SK-N-SH treated with all-trans-retinoic acid at 6 μM for 48 hours (cell line): Measurements from ENCODE around the gene KCNG3.

Source experiments
- ARNTL ChIP-seq: fragments of 450-650 bp; formaldehyde crosslinking; IDR thresholded peaks from 2 replicates; pipeline ENCODE4 v1.5.0; 2020; ENCODE audit warnings: low read depth, mild to moderate bottlenecking, moderate library complexity, borderline replicate concordance
- BACH2 ChIP-seq: fragments of 250-450 bp; sonication (Bioruptor Pico); IDR thresholded peaks from 2 replicates; pipeline ENCODE4 v1.9.0; 2021; ENCODE audit warnings: mild to moderate bottlenecking, borderline replicate concordance
- CREB5 ChIP-seq: fragments of 250-450 bp; sonication (Bioruptor Pico); IDR thresholded peaks from 2 replicates; pipeline ENCODE4 v1.5.1; 2020; ENCODE audit warnings: low read depth, mild to moderate bottlenecking, moderate library complexity
- CSDC2 ChIP-seq: fragments of 250-450 bp; sonication (Bioruptor Pico); IDR thresholded peaks from 2 replicates; pipeline ENCODE4 v1.5.0; 2020; ENCODE audit warnings: mild to moderate bottlenecking, moderate library complexity
- PATZ1 ChIP-seq: fragments of 250-450 bp; sonication (Bioruptor Pico); IDR thresholded peaks from 2 replicates; pipeline ENCODE4 v1.8.0; 2020; ENCODE audit warnings: mild to moderate bottlenecking, moderate library complexity, borderline replicate concordance
- RARB ChIP-seq: fragments of 250-450 bp; sonication (Bioruptor Pico); IDR thresholded peaks from 2 replicates; pipeline ENCODE4 v1.8.0; 2021; ENCODE audit warnings: mild to moderate bottlenecking, moderate library complexity
- SNAI2 ChIP-seq: fragments of 250-450 bp; sonication (Bioruptor Pico); IDR thresholded peaks from 2 replicates; pipeline ENCODE4 v1.5.0; 2020; ENCODE audit warnings: mild to moderate bottlenecking, moderate library complexity
- TSHZ2 ChIP-seq: fragments of 250-450 bp; sonication (Bioruptor Pico); IDR thresholded peaks from 2 replicates; pipeline ENCODE4 v1.5.0; 2020; ENCODE audit warnings: mild to moderate bottlenecking, moderate library complexity
- ZC3H10 ChIP-seq: fragments of 250-450 bp; sonication (Bioruptor Pico); IDR thresholded peaks from 2 replicates; pipeline ENCODE4 v1.5.1; 2021; ENCODE audit warnings: mild to moderate bottlenecking, moderate library complexity
- ZFP3 ChIP-seq: fragments of 250-450 bp; sonication (Bioruptor Pico); IDR thresholded peaks from 2 replicates; pipeline ENCODE4 v1.5.0; 2020; ENCODE audit warnings: mild to moderate bottlenecking, moderate library complexity

- no peak for TF ChIP-seq RARB
- TF ChIP-seq SNAI2 (CRISPR knock-in tag), result no peak
- no peak for TF ChIP-seq CREB5 (CRISPR knock-in tag)
- TF ChIP-seq BACH2 (CRISPR knock-in tag), result no peak
- TF ChIP-seq CSDC2 (CRISPR knock-in tag), result no peak
- no peak for TF ChIP-seq ZC3H10 (CRISPR knock-in tag)
- TF ChIP-seq PATZ1 (CRISPR knock-in tag), result no peak
- no peak for TF ChIP-seq TSHZ2 (CRISPR knock-in tag)
- no peak for TF ChIP-seq ZFP3 (CRISPR knock-in tag)
- no peak for TF ChIP-seq ARNTL (CRISPR knock-in tag)
Measured at GRCh38 chr2:42495234-42495581, 1.4 kb upstream of the KCNG3 start.
